Mononuclear cell (primary cell): ENCODE measurements around the gene ZNF888. TPM values are rescaled to one million over a fixed set of nuclear protein-coding genes. Genes with fewer than 3 reads are reported as not detected.
"Not testable (repeated sequence)": the region's sequence is repeated elsewhere in the genome, so short reads cannot be mapped to it uniquely, and the experiment has no call there.

Source experiments
- H3K27me3 ChIP-seq: 2 replicates; pipeline ENCODE4 v1.6.0; 2011; ENCODE audit warnings: low read length, control low read depth; ENCODE audit not compliant: insufficient read depth
- H3K4me1 ChIP-seq: 2 replicates; pipeline ENCODE4 v1.5.1; 2011; ENCODE audit warnings: mild to moderate bottlenecking, low read length, control low read depth; ENCODE audit not compliant: insufficient read depth
- H3K4me3 ChIP-seq: 2 replicates; pipeline ENCODE4 v1.5.1; 2011; ENCODE audit warnings: mild to moderate bottlenecking, low read length, moderate library complexity
- H3K9me3 ChIP-seq: 2 replicates; pipeline ENCODE4 v1.5.1; 2011; ENCODE audit warnings: low read depth, mild to moderate bottlenecking, control low read depth, low read length
- total RNA-seq: library from RNA; depleted of rRNA; stranded (reverse); fragments of >200 nt; gene quantifications from one replicate; pipeline ENCODE4 v1.2.3, GENCODE V29; 2012

ZNF888 gene
- total RNA-seq, 1 donor, result 3.8 TPM

DNA sequence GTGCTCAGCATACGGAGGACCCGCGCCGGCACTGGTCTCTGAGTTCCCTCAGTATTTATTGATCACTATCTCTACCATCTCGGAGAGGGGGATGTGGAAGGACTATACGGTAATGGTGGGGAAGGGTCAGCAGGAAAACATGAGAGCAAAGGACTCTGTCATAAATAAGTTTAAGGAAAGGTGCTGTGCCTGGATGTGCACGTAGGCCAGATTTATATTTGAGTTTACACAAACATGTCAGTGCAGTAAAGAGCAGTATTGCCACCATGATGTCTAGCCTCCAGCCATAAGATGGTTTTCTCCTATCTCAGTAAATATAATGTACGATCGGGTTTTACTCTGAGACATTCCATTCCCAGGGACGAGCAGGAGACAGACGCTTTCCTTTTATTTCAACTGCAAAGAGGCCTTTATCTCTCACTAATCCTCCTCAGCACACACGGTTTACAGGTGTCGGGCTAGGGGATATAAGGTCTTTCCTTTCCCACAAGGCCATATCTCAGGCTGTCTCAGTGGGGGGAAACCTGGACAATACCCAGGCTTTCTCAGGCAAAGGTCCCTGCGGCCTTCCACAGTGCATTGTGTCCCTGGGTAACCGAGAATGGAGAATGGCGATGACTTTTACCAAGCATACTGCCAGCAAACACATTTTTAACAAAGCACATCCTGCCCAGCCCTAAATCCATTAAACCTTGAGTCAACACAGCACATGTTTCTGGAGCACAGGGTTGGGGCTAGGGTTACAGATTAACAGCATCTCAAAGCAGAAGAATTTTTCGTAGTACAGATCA, 21.7 kb upstream of the ZNF888 start:
- H3K27me3 ChIP-seq, H3K4me3 ChIP-seq: not testable (repeated sequence)
- H3K4me1 ChIP-seq, result peaks cover 19% of the 10 kb centered on the region
- H3K9me3 ChIP-seq, result peaks cover 17% of the 10 kb centered on the region

DNA sequence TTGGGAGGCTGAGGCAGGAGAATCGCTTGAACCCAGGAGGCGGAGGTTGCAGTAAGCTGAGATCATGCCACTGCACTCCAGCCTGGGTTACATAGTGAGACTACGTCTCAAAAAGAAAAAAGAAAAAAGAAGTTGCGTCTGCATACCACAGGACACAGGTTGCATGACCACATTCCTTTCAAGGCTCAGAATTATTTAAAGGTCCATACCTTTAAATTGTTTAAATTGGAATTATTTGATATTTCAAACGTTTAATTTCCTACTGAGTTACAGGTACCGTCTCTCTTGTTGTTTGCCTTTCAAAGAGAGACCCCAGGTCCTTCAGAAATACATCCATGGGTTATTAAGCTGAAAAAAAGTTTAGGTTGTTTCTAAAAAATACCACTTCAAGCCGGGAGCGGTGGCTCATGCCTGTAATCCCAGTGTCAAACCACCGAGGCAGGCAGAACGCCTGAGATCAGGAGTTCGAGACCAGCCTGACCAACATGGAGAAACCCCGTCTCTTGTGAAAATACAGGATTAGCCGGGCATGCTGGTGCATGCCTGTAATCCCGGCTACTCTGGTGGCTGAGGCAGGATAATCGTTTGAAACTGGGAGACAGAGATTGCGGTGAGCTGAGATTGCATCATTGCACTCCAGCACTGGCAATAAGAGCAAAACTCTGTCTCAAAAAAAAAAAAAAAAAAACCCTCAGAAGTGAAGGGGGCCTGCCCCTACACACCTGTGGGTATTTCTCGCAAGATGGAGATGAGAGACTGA, 20.8 kb upstream of the ZNF888 start:
- peaks cover 27% of the 10 kb centered on the region for H3K4me1 ChIP-seq
- peaks cover 8% of the 10 kb centered on the region for H3K9me3 ChIP-seq
- no peak overlapping the region for H3K4me3 ChIP-seq
- no peaks in the 10 kb centered on the region for H3K27me3 ChIP-seq

DNA sequence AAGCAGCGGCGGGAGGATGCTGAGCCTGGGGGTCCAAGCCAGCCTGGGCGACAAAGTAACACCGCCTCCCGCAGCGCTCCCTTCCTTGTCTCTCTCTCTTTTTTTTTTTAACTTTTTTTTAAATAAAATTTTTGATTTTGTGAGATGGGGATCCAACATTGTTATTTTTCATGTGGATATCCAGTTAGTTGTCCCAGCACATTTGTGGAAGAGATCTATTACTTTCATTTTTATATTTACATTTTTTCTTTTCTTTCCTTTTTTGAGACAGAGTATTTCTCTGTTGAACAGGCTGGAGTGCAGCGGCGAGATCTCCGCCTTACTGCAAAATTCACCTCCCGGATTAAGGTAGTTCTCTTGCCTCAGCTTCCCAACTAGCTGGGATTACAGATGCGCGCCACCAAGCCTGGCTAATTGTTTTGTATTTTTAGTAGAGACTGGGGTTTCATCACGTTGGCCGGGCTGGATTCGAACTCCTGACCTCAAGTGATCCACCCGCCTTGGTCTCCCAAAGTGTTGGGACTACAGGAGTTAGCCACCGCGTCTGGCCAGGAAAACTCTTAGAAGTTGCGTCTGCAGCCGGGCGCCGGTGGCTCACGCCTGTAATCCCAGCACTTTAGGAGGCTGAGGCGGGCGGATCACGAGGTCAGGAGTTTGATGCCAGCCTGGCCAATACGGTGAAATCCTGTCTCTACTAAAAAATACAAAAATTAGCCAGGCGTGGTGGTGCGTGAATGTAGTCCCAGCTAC, 20.1 kb upstream of the ZNF888 start:
- peaks cover 27% of the 10 kb centered on the region for H3K4me1 ChIP-seq
- peaks cover 5% of the 10 kb centered on the region for H3K9me3 ChIP-seq
- H3K4me3 ChIP-seq, result peak overlapping the region; percentile 69
- no peaks in the 10 kb centered on the region for H3K27me3 ChIP-seq

DNA sequence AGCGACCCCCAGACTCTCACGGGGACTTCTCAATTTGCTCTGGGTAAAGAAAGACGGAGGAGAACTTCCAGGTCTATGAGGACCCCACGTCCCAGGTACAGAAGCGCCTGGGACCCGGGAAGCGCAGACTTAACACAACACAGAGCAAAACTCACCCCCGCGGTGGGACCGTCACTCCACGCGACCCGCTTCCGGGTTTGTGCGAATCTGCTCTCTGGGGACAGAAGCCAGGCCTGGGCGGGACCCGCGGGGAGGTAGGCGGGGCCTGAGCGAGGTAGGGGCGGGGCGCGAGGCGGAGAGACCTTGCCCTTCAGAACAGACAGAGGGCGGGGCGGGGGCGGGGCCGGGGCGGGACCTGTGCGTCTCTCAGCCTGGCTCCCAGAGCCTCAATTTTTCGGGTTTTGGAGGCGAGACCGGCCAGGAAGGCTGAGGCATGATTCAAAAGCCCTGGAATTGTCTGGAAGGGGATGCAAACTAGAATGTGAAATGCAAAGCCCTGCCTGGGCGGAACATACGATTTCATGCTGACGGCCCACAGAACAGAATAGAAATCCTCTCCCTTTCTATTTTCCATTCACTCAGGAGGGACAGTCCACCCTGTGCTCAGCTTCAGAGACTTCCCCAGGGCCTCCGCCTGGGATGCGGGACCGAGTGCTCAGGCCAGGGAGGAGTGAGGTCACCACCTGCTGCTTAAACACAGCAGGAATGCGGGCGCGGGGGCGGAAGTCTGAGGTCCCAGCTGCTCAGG, 19.3 kb upstream of the ZNF888 start:
- Histone ChIP-seq H3K4me3 (peak overlapping the region; percentile 69), H3K27me3 (no peaks in the 10 kb centered on the region), H3K9me3 (no peaks in the 10 kb centered on the region), H3K4me1 (peaks cover 27% of the 10 kb centered on the region)

DNA sequence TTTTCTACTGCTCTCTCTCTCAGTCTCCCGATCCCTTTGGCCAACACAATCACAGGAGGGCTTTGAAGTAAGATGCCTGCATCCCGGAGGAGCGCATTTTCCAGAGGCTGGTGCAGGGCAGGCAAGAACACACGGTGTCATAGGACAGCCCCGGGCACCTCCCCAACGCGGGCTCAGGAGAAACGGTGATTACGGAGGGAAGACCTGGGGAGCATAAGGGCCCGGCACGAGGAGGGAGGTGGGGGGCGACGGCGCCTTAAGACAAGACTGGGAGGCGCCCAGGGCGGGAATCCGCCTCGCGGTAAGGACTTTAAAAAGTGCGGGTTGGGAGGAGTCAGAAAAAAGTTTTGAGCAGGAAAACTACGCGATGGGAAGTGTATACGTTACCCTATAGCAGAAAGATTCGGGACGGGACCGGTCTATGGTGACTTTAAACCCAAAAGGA, 18.7 kb upstream of the ZNF888 start:
- H3K4me3 ChIP-seq, result peak overlapping the region; percentile 69
- no peaks in the 10 kb centered on the region for H3K9me3 ChIP-seq
- peaks cover 31% of the 10 kb centered on the region for H3K4me1 ChIP-seq
- H3K27me3 ChIP-seq, result no peaks in the 10 kb centered on the region

DNA sequence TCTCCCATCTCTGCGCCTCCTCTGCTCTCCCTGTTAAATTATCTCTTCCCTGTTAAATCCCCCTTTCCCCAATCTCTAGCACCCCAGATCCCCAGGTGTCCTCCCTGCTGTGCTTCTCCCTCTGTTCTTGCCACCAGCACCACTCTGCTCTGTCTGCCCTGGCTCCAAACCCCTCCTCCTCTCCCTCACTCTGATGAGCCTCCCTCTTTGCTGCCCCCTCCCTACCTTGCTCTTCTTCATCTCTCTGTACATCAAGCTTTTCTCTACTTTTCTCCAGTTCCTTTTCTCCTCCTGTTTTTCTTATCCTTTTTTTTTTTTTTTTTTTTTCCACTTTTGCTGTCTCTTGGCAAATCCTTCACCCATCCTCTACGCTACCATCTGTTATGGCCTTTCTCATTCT, 18.3 kb upstream of the ZNF888 start:
- not testable (repeated sequence) for H3K9me3 ChIP-seq, H3K27me3 ChIP-seq
- Histone ChIP-seq H3K4me1 (peaks cover 36% of the 10 kb centered on the region), H3K4me3 (peak overlapping the region; percentile 69)

DNA sequence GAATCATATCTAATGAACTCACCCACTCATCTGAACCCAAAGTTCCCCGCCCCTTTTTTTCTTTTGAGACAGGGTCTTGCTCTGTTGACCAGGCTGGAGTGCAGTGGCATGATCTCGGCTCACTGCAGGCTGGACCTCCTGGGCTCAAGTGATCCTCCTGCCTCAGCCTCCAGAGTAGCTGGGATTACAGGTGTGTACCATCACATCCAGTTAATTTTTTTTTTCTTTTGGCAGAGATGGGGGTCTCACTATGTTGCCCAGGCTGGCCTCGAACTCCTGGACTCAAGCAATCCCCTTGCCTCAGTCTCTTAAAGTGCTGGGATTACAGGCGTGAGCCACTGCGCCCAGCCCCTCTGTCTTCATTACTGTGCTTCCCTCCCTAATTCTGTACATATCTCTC, 17.7 kb upstream of the ZNF888 start:
- H3K4me3 ChIP-seq, H3K27me3 ChIP-seq, H3K9me3 ChIP-seq: not testable (repeated sequence)
- H3K4me1 ChIP-seq, result peaks cover 42% of the 10 kb centered on the region

DNA sequence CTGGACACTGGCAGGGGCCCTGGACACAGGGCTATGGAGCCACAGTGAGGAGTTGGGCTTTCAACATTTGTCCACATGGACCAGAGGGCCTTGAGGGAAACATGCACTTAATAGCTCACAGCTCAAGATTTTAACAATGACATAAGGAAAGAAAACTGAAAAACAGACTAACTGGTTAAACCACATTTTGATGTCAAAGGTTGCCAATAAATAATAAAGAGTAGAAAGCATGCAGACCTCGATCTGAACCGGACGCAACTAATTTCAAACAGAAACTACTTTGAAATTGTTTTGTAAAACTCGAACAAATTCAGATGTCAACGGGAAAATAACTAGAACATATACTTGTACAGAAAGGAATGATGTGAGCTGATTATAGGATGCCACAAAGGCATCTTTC, 15.5 kb upstream of the ZNF888 start:
- H3K4me1 ChIP-seq, result peaks cover 43% of the 10 kb centered on the region
- H3K4me3 ChIP-seq, result no peak overlapping the region
- H3K9me3 ChIP-seq, result no peaks in the 10 kb centered on the region
- H3K27me3 ChIP-seq, result no peaks in the 10 kb centered on the region

DNA sequence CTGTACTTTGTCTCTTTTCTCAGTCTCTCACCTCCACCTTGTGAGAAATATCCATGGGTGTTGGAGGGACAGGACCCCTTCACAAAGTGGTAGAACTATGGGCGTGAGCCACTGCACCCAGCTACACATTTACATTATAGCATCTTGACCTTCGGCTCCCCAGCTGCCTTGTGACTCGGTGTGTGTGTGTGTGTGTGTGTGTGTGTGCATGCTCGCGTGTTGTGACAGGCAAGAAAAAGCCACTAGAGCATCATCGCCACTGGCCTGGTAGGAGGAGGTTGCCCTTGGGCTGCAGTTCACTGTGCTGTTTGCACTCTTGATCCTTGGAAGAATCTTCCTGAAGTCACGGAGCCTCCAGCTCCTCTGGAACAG, 13.7 kb upstream of the ZNF888 start:
- H3K4me1 ChIP-seq, result peaks cover 37% of the 10 kb centered on the region
- H3K27me3 ChIP-seq, result no peaks in the 10 kb centered on the region
- H3K9me3 ChIP-seq, result no peaks in the 10 kb centered on the region
- H3K4me3 ChIP-seq, result no peak overlapping the region

DNA sequence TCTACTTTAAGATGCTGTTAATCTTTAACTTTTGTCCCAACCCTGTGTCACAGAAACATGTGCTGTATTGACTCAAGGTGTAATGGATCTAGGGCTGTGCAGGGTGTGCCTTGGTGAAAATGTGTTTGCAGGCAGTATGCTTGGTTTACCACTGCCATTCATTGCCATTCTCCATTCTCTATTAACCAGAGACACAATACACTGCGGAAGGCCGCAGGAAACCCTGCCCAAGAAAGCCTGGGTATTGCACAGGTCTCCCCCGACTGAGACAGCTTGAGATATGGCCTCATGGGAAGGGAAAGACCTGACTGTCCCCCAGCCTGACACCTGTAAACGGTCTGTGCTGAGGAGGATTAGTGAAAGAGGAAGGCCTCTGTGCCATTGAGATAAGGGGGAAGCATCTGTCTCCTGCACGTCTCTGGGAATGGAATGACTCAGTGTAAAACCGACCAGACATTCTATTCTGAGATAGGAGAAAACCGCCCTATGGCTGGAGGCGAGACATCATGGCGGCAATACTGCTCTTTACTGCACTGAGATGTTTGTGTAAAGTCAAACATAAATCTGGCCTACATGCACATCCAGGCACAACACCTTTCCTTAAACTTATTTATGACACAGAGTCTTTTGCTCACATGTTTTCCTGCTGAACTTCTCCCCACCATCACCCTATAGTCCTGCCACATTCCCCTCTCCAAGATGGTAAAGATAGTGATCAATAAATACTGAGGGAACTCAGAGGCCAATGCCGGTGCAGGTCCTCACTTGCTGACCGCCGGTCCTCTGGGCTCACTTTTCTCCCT, 13.1 kb upstream of the ZNF888 start:
- H3K4me3 ChIP-seq, result no peak overlapping the region
- no peaks in the 10 kb centered on the region for H3K27me3 ChIP-seq
- peaks cover 31% of the 10 kb centered on the region for H3K4me1 ChIP-seq
- H3K9me3 ChIP-seq, result no peaks in the 10 kb centered on the region

DNA sequence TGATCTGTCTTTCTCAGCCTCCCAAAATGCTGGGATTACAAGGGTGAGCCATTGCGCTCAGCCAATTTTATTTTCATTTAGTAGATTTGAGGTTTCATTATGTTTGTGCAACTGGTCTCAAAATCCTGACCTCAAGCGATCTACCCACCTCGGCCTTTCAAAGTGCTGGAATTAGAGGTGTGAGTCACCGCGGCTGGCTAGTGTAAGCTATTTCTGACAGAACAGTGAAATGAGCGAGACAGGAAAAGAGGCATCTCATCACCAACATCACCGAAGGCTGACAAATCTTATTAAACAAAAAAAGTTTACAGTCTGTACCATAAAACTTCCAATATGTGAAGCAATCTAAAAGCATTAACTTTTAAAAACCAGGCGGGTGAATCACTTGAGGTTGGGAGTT, 12.2 kb upstream of the ZNF888 start:
- no peak overlapping the region for H3K4me3 ChIP-seq
- no peaks in the 10 kb centered on the region for H3K27me3 ChIP-seq
- no peaks in the 10 kb centered on the region for H3K9me3 ChIP-seq
- H3K4me1 ChIP-seq, result peaks cover 28% of the 10 kb centered on the region

DNA sequence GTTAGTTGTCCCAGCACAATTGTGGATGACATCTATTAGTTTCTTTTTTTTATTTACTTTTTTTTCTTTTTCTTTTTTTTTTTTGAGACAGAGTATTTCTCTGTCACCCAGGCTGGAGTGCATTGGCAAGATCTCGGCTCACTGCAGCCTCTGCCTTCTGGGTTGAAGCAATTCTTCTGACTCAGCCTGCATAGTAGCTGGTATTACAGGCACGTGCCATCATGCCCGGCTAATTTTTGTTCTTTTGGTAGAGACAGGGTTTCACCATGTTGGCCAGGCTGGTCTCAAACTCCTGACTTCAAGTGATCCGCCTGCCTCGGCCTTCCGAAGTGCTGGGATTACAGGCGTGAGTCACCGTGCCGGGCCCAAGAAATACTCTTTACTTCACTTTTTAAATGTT, 1.4 kb upstream of the ZNF888 start:
- not testable (repeated sequence) for H3K9me3 ChIP-seq, H3K27me3 ChIP-seq, H3K4me3 ChIP-seq
- H3K4me1 ChIP-seq, result peaks cover 28% of the 10 kb centered on the region

DNA sequence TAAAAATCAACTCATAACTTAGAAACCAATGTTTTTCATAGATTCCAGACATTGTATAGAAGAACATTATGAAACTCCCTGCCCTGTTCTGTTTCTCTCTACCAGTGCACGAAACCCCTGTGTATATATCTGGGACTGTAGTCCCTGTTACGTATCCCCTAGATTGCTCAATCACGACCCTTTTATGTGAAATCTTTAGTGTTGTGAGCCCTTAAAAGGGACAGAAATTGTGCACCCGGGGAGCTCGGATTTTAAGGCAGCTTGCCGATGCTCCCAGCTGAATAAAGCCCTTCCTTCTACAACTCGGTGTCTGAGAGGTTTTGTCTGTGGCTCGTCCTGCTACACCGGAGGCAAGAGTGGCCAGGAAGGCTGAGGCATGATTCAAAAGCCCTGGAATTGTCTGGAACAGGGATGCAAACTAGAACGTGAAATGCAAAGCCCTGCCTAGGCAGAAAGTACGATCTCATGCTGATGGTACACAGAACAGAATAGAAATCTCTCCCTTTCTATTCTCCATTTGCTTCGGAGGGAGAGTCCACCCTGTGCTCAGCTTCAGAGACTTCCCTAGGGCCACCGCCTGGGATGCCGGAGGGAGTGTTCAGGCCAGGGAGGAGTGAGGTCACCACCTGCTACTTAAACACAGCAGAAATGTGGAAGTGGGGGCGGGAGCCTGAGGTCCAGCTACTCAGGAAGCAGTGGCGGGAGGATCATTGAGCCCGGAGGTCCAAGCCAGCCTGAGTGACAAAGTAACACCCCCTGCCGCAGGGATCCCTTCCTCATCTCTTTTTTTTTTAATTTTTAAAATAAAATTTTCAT, 758 bp upstream of the ZNF888 start:
- Histone ChIP-seq H3K9me3 (no peaks in the 10 kb centered on the region), H3K27me3 (no peaks in the 10 kb centered on the region), H3K4me3 (peak overlapping the region; percentile 91), H3K4me1 (peaks cover 28% of the 10 kb centered on the region)
